ENCODE measurements around the gene DAB2IP. TPM values are rescaled to one million over a fixed set of nuclear protein-coding genes. Genes with fewer than 3 reads are reported as not detected.

The DAB2IP gene
- total RNA-seq, 1 donor from 2014 or later: 38.0 TPM

- DNase-seq (ENCODE audit: low read depth): no peak
- Histone ChIP-seq H3K27me3 (ENCODE audit: control insufficient read depth, insufficient read depth, low read length) (no peaks in the 10 kb centered on the region), H3K36me3 (ENCODE audit: control insufficient read depth, insufficient read depth, low read length) (no peaks in the 10 kb centered on the region), H3K4me3 (ENCODE audit: low read depth, low read length) (no peak overlapping the region)
- TF ChIP-seq, protein P1, sequence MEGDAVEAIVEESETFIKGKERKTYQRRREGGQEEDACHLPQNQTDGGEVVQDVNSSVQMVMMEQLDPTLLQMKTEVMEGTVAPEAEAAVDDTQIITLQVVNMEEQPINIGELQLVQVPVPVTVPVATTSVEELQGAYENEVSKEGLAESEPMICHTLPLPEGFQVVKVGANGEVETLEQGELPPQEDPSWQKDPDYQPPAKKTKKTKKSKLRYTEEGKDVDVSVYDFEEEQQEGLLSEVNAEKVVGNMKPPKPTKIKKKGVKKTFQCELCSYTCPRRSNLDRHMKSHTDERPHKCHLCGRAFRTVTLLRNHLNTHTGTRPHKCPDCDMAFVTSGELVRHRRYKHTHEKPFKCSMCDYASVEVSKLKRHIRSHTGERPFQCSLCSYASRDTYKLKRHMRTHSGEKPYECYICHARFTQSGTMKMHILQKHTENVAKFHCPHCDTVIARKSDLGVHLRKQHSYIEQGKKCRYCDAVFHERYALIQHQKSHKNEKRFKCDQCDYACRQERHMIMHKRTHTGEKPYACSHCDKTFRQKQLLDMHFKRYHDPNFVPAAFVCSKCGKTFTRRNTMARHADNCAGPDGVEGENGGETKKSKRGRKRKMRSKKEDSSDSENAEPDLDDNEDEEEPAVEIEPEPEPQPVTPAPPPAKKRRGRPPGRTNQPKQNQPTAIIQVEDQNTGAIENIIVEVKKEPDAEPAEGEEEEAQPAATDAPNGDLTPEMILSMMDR (IDR thresholded peaks at IDR 0.05; ENCODE audit: insufficient read depth, low read length, poor library complexity, severe bottlenecking): no peak
Observed at GRCh38 chr9:121721770-121722169, 70.3 kb downstream of the DAB2IP start.

- TF ChIP-seq, protein P1 (IDR thresholded peaks at IDR 0.05; ENCODE audit: insufficient read depth, low read length, poor library complexity, severe bottlenecking): no peak
- no peak for DNase-seq (ENCODE audit: low read depth)
- Histone ChIP-seq H3K4me3 (ENCODE audit: low read depth, low read length) (no peak overlapping the region), H3K36me3 (ENCODE audit: control insufficient read depth, insufficient read depth, low read length) (no peaks in the 10 kb centered on the region), H3K27me3 (ENCODE audit: control insufficient read depth, insufficient read depth, low read length) (no peaks in the 10 kb centered on the region)
Observed at GRCh38 chr9:121725008-121725775, 73.8 kb downstream of the DAB2IP start.

DNA sequence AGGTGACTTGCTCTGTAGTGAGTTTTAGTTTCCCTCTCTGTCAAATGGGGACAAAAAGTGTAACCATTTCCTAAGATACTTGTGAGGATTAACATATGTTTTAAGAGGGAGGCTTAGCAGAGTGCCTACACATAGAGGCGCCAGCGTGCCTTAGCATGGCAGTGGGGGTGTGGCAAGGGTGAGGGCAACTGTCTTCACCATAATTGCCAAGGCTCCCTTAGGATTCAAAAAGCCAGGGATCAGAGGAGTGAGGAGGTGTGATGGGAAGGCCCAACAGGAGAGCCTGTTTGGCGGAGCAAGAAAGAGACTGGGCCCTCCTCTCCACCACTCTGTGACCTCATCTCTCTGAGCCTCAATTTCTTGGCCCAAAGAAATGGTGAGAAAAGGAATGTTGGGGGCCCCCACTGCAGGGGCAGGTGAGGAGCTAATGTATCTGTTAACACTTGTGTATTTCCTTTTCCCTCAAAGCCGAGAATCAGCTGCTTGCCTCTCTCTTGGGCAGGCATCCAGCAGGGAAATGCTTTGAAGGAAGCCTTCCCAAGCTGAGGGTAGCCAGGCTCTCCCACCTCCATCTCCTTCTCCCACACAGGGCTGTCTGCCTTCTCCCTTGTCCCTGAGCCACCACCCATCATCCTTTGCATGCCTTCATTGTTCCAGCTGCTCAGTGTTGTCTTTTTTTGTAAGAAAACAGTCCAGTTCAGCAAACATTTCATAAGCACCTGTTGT, 76.0 kb downstream of the DAB2IP start:
- TF ChIP-seq, protein P1 (IDR thresholded peaks at IDR 0.05; ENCODE audit: insufficient read depth, low read length, poor library complexity, severe bottlenecking): no peak
- H3K36me3 ChIP-seq (ENCODE audit: control insufficient read depth, insufficient read depth, low read length): no peaks in the 10 kb centered on the region
- H3K27me3 ChIP-seq (ENCODE audit: control insufficient read depth, insufficient read depth, low read length): no peaks in the 10 kb centered on the region
- no peak overlapping the region for H3K4me3 ChIP-seq (ENCODE audit: low read depth, low read length)
- DNase-seq (ENCODE audit: low read depth): no peak

GRCh38 chr9:121728916-121729315, 77.5 kb downstream of the DAB2IP start:
- TF ChIP-seq, protein P1 (IDR thresholded peaks at IDR 0.05; ENCODE audit: insufficient read depth, low read length, poor library complexity, severe bottlenecking): no peak
- Histone ChIP-seq H3K36me3 (ENCODE audit: control insufficient read depth, insufficient read depth, low read length) (no peaks in the 10 kb centered on the region), H3K27me3 (ENCODE audit: control insufficient read depth, insufficient read depth, low read length) (no peaks in the 10 kb centered on the region), H3K4me3 (ENCODE audit: low read depth, low read length) (no peak overlapping the region)
- DNase-seq (ENCODE audit: low read depth): no peak

DNA sequence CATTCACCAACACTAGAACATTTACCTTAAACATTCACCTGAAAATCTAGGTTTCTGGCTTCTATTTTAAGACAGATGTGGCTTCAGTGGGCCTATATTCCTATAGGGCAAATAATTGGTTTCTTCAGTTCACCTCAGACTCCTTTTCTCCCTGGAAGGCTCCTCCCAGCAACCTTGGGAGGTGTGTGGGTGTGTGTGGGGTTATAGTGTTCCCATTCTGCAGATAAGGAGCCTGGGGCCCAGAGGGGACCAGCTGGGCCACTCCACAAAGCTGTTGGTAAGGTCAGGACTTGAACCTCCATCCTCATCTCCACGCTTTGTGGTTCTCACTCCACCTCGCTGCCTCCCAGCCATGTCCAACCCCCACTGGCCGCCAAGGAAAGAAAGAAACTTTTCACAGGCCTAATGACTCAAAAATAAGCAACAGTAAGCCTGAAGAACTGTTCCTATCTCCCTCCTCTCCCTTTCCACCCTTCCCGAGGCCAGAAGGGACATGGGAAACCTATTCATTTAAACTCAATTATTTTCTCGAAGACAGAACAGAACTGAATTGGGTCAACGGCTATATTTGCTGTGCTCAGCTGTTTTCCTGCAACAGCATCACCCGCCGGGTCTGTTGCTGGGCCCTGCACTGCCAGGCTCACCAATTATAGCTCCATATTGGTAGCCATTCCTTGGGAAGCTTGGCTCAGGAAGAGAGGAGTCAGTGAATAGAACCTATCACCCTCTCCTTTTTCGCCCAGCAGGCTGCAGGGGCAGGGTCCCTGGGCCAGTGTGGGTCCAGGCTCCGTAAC, 78.5 kb downstream of the DAB2IP start:
- no peaks in the 10 kb centered on the region for H3K27me3 ChIP-seq (ENCODE audit: control insufficient read depth, insufficient read depth, low read length)
- no peak overlapping the region for H3K4me3 ChIP-seq (ENCODE audit: low read depth, low read length)
- DNase-seq (ENCODE audit: low read depth): no peak
- TF ChIP-seq, protein P1 (IDR thresholded peaks at IDR 0.05; ENCODE audit: insufficient read depth, low read length, poor library complexity, severe bottlenecking): no peak
- no peaks in the 10 kb centered on the region for H3K36me3 ChIP-seq (ENCODE audit: control insufficient read depth, insufficient read depth, low read length)
